HAP-1 (cell line): ENCODE data around the gene VTI1A.
A peak's percentile ranks its signal among the peaks of the same experiment; 100 is the strongest.

Experiments used
- DNase-seq, 2 experiments: peaks; one replicate each; pipeline ENCODE4 v3.0.0-alpha.2; 2016 to 2020; ENCODE audit warnings: low spot score in 2 of 2
- H3K27me3 ChIP-seq: fragments of 250-450 bp; sonication (Bioruptor Pico); 2 replicates; pipeline ENCODE4 v1.5.1; 2020; ENCODE audit warnings: low read depth, mild to moderate bottlenecking, moderate library complexity
- H3K36me3 ChIP-seq: fragments of 250-450 bp; sonication (Bioruptor Pico); replicated peaks from 2 replicates; pipeline ENCODE4 v1.5.1; 2020; ENCODE audit warnings: mild to moderate bottlenecking
- H3K4me1 ChIP-seq: fragments of 250-450 bp; sonication (Bioruptor Pico); 2 replicates; pipeline ENCODE4 v1.5.1; 2020; ENCODE audit warnings: mild to moderate bottlenecking
- H3K4me3 ChIP-seq: fragments of 250-450 bp; sonication (Bioruptor Pico); 2 replicates; pipeline ENCODE4 v1.5.1; 2020; ENCODE audit warnings: mild to moderate bottlenecking, moderate library complexity
- H3K9me3 ChIP-seq: fragments of 250-450 bp; sonication (Bioruptor Pico); 2 replicates; pipeline ENCODE4 v1.5.1; 2020; ENCODE audit warnings: mild to moderate bottlenecking, moderate library complexity
- in situ Hi-C: fragments of 300-500 bp; cut with MboI; formaldehyde crosslinking; loops from 3 replicates; pipeline ENCODE4 v1.14.3; 2020; ENCODE audit warnings: low sequenced_read_pairs, inconsistent platforms, mixed read lengths

Gene VTI1A

DNA sequence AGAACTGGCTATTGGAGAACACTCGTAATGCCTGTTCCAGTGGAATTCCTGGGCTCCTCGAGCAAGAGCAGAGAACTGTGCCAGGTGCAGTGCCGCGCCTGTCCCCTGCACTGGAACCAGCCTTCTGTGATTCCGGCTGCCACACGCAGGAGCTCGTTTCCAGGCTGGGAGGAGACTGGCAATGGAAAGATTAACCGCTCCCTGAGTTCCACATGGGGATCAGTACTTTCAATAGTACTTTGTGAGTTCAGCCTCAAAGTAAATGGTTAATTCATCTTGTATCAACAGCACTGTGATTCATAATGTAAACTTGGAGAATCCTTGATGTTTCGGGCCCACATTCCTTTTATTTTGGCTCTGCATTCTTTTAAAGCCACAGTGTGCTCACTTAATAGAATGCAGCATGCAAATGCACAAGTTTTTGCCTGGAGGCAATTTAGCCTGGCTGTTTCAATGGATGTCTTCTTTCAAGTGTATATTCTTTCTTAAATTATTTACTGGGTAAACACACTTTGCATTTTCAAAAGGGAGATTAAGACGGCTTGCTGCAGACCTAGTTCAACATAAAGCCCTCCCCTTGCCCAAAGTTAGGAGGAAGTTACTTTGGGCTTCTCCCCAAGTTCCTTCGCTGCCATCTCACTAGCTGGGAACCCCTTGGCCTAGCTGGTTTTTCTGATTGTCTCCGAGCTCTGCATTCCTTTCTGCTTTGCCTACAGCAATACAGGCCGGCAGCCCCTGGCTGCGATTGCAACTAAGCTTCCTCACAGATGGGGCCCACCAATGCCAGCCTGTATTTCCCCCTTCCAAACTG is 364.9 kb downstream of the VTI1A start:
- no peaks in the 10 kb centered on the region for H3K27me3 ChIP-seq
- H3K36me3 ChIP-seq, result no peaks in the 10 kb centered on the region
- H3K4me3 ChIP-seq, result no peak overlapping the region
- DNase-seq, result peak; percentile 91 to 99
- in situ Hi-C loops, result no loop called here
- H3K4me1 ChIP-seq, result peaks cover 19% of the 10 kb centered on the region
- no peaks in the 10 kb centered on the region for H3K9me3 ChIP-seq

DNA sequence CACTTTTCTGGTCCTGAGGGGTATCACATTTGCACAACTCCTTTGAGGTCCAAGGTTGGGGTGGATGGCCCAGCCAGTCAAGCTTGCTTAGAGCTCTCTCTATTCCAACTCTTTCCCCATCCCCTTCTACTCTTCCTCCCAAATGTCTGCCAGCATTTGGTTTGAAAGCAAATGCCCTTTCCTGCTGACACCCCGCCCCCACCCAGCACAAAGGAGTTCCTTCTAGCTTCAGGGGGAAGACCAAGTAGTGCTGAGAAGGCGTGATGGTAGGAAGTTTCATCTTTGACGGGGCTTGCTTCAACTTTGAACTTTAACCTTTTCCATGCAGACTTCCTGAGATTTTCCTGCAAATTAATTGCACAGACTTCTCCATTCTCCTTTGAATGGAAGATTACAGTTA is 365.6 kb downstream of the VTI1A start:
- Histone ChIP-seq H3K9me3 (no peaks in the 10 kb centered on the region), H3K4me3 (no peak overlapping the region), H3K36me3 (no peaks in the 10 kb centered on the region), H3K27me3 (no peaks in the 10 kb centered on the region), H3K4me1 (peaks cover 19% of the 10 kb centered on the region)
- DNase-seq, result peak; percentile 28 to 60
- in situ Hi-C loops, result no loop called here

DNA sequence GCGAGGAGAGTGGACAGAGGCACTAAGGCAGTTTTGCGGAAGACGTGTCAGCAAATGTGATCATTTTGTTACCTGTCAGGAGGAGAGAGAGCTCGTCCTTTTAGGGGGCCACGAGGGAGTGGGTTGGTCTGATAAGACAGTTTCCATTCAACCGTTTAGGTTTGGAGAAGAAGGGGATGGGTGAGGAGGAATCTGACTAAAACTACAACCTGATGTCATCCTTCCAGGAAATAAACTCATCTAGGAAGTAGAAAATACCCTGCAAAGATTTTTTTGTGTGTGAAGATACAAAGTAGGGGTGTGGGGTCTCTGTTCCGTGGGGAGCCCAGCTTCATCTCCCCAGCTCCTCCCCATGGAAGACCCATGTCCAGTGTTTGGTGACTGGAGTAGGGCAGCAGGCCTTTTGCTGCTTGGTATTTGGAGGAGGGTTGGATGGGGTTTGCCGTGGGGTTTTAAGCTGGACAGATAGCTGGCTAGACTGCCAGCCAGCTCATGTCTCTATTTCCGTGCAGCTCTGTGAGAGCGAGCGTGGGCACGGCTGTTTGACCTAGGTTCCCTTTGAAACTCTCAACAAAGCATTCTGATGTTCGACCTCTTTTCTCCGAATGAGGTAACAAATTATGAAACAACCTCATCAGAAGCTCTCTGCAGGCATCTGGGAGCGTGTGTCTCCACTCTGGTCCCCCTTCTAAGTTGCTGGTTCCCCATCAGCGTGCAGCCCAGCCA is 367.0 kb downstream of the VTI1A start:
- in situ Hi-C loops, result no loop called here
- H3K4me1 ChIP-seq, result peaks cover 19% of the 10 kb centered on the region
- no peaks in the 10 kb centered on the region for H3K27me3 ChIP-seq
- H3K36me3 ChIP-seq, result no peaks in the 10 kb centered on the region
- DNase-seq, result no peak
- H3K4me3 ChIP-seq, result no peak overlapping the region
- no peaks in the 10 kb centered on the region for H3K9me3 ChIP-seq

DNA sequence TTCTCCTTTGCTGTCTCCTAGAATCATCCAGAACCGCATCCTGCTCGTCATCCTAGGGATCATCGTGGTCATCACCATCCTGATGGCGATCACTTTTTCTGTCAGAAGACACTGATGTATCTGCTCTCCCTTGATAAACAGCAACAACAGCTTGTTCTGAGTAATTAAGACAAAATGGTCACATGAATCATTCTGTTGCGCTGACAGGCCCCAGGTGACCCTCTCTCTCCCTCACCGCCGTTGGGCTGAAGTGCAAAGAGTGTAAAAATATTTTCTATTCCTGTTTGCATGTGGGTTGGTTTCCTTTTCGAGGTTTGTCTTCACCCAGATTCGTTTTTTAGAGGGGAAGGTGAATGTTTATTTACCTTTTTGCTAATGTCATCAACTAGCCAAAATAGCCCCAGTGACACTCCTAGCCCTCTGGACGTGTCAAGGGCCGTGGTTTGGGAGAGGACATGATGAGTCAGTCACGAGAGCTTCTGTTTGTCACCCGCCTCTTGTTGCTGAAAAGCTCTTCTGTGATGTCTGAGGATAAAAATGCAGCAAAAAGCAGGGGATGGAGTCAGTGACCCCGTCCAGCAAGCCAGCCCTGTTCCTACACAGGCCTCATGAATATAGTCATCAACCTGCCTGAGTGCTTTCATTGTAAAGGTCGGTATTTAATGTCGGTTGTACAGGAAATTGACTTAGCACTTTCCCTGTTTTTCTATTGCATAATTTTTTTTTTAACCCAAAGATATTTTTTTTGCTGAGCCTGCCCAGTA is 368.4 kb downstream of the VTI1A start:
- no peaks in the 10 kb centered on the region for H3K9me3 ChIP-seq
- H3K36me3 ChIP-seq, result no peaks in the 10 kb centered on the region
- H3K27me3 ChIP-seq, result no peaks in the 10 kb centered on the region
- peaks cover 19% of the 10 kb centered on the region for H3K4me1 ChIP-seq
- no peak for DNase-seq
- in situ Hi-C loops, result no loop called here
- H3K4me3 ChIP-seq, result no peak overlapping the region

DNA sequence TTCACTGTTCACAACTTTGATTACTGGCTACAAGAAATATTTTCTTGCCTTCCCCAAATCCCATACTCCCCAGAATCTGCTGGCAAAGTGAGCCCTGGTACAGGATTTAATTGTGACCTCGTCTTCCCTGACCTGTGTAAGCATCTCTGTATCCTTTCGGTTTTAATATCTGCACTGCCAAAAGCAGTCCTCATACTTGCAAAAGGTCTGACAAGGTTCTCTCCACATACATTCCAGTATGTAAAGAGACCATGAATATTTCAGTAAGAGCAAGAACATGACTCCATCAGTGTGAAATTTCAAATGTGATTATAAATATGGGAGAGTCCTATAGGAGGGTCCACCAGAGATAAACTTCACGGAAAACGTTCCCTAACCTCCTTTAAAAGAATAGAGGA is 369.0 kb downstream of the VTI1A start:
- no peaks in the 10 kb centered on the region for H3K27me3 ChIP-seq
- no peak overlapping the region for H3K4me3 ChIP-seq
- peaks cover 19% of the 10 kb centered on the region for H3K4me1 ChIP-seq
- no peaks in the 10 kb centered on the region for H3K36me3 ChIP-seq
- DNase-seq, result no peak
- in situ Hi-C loops, result no loop called here
- no peaks in the 10 kb centered on the region for H3K9me3 ChIP-seq

DNA sequence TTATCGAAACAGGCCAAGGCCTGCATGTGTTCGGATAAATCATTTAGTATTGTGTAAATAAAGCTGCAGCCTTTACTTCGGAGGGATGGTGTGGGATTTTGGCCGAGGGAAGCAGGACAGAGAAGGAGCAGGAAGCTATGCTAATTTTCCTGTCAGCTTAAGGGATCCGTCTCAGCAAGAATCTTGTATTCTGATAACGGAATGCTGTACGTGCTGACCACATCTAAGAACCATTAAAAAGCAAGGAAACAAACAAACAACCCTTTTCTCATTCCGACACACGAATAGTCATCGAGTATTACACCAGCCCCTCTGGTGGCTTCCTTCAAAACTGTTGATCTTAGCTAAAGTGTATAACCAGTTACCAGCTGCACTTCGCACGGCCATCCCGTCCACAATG is 369.9 kb downstream of the VTI1A start:
- peaks cover 16% of the 10 kb centered on the region for H3K4me1 ChIP-seq
- DNase-seq, result no peak
- in situ Hi-C loops, result no loop called here

DNA sequence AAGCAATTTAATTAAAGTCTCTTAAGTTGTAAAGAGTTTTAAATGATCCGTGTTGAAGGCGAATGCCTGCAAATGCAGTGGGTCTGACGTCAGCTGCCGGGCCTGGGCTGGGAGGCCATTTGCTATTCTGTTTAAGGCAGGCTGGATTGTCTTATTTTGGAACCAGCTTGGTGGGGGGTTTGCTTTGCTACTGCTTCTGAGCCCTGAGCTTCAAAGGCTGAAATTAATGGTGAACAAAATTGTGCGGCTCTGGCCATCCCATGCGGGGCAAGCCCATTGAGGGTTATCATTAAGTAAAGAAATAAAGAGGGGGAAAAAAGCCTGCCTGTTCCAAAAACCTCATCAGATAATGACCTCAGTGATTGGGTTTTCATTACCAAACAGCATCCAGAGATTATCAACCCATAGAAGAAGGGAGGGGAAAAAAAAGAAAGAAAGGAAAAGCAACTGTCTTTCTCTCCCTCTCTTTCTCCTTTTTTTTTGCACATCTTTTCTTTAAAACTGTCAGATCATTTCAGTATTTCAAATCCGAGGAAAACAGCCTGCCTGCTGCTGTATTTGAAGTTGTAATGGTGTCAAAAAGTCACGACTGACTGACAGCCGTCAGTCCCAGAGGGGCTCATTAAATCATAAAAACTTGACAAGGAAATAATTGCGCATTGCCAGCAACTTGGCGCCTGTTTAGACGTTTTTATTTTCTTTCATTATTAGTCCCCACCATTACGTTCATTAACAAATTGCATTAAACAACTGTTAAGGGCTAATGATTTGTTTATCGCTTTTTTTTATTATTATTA is 371.2 kb downstream of the VTI1A start:
- no peak overlapping the region for H3K4me3 ChIP-seq
- peaks cover 6% of the 10 kb centered on the region for H3K4me1 ChIP-seq
- no peaks in the 10 kb centered on the region for H3K36me3 ChIP-seq
- in situ Hi-C loops, result no loop called here
- DNase-seq, result no peak
- no peaks in the 10 kb centered on the region for H3K9me3 ChIP-seq
- no peaks in the 10 kb centered on the region for H3K27me3 ChIP-seq

More for the DNA sequence above, 369.9 kb downstream of the VTI1A start:
- Histone ChIP-seq H3K9me3 (no peaks in the 10 kb centered on the region), H3K4me3 (no peak overlapping the region), H3K27me3 (no peaks in the 10 kb centered on the region), H3K36me3 (no peaks in the 10 kb centered on the region)

DNA sequence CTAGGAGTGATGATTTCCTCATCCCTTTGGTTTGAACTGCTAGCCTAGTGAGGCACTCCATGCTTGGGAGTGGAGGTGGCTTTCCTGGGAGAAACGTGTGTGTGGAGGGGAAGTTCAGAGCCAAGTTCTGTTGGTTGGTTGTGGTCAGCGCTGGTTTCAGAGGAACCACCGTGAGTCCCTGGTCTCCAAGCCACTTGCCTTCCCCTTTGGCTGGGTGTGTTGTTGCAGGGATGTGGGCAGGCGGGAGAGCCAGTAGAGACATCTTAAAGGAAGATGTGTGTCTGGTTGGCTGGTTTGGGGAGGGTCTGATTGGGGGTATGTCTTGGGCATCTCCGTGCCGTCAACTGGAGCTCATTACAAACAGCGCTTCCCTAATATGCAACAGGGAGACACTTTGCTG is 372.2 kb downstream of the VTI1A start:
- H3K4me3 ChIP-seq, result no peak overlapping the region
- no peaks in the 10 kb centered on the region for H3K27me3 ChIP-seq
- H3K36me3 ChIP-seq, result no peaks in the 10 kb centered on the region
- DNase-seq, result no peak
- in situ Hi-C loops, result no loop called here
- no peaks in the 10 kb centered on the region for H3K4me1 ChIP-seq
- H3K9me3 ChIP-seq, result no peaks in the 10 kb centered on the region

DNA sequence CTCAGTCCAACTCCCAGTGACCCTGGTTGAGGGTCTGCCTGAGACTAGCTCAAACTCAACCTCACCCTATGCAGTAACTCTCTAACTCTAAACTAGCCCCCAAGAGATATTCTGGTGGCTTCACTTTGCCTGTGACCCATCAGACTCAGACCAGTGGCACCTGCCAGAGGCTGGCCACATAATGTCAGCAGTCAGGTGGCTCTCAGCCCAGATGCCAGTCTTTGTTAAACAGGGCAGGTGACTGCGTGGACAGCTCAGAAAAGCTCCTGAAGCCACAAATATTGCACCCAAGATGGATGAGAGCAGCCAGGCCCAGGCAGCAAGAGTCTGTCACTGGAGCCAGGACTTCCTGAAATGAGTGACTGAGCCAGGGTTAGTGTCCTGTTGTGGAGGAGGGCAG is 373.3 kb downstream of the VTI1A start:
- in situ Hi-C loops, result no loop called here
- no peaks in the 10 kb centered on the region for H3K9me3 ChIP-seq
- no peaks in the 10 kb centered on the region for H3K36me3 ChIP-seq
- H3K27me3 ChIP-seq, result no peaks in the 10 kb centered on the region
- H3K4me1 ChIP-seq, result no peaks in the 10 kb centered on the region
- no peak for DNase-seq
- H3K4me3 ChIP-seq, result no peak overlapping the region

DNA sequence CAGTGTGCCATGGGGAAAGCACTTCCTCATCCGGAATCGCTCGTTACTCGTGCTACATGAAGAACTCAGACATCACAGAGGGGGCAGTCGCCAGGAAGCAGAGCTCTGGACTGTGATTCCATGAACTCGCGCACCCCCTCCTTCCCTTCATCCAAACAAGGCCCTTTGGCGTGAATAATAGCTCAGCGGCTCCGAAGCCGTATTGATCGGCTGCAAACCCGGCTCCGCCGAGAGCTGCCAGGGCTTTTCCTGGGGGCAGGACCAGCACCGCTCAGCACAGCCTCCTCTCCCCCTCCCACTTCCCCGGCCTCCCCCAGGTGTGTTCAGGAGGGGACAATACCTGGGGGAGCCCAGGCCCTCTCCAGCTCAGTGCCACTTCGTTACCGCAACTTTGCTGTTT is 374.0 kb downstream of the VTI1A start:
- in situ Hi-C loops, result no loop called here
- Histone ChIP-seq H3K4me1 (no peaks in the 10 kb centered on the region), H3K27me3 (no peaks in the 10 kb centered on the region), H3K4me3 (no peak overlapping the region), H3K36me3 (no peaks in the 10 kb centered on the region), H3K9me3 (no peaks in the 10 kb centered on the region)
- DNase-seq, result no peak

DNA sequence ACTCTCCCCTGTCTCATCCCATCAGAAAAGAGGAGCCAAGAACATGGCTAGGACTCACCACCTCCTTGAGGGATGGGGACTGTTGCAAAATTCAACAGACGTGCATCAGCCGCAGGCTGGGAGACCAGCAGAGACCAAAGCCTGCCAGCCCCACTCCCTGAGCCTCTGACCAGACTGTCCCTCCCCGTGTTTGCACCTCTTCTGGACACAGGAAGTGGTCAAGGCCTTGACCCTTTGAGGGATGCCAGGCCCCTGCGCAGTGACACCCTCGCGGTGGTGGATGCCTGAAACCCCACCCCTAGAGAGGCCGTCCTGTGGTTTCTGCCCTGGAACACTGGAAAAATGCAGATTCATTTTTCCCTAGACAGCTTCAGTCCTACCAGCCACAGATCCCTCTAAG is 374.6 kb downstream of the VTI1A start:
- no peaks in the 10 kb centered on the region for H3K36me3 ChIP-seq
- no peaks in the 10 kb centered on the region for H3K4me1 ChIP-seq
- no peak overlapping the region for H3K4me3 ChIP-seq
- H3K27me3 ChIP-seq, result no peaks in the 10 kb centered on the region
- in situ Hi-C loops, result no loop called here
- no peaks in the 10 kb centered on the region for H3K9me3 ChIP-seq
- no peak for DNase-seq

DNA sequence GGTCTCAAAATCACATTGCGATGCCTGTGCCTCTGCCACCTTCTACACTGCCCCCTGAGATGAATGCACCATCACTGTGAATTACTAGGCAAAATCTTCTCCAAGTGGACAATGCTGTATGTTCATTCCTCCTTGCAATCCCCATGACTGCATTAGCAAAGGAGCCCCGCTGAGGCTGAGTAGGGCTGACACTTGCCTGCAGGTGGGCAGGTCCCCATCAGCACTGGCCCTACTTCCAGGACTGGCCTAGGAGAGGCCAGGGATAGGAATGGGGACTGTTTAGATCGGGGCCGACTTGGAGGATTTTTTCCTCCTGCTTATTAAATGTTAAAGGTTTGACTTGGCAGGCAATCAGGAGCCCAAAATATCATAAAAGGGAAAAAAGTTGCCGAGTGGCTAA is 376.0 kb downstream of the VTI1A start:
- no peak overlapping the region for H3K4me3 ChIP-seq
- in situ Hi-C loops, result no loop called here
- DNase-seq, result no peak

DNA sequence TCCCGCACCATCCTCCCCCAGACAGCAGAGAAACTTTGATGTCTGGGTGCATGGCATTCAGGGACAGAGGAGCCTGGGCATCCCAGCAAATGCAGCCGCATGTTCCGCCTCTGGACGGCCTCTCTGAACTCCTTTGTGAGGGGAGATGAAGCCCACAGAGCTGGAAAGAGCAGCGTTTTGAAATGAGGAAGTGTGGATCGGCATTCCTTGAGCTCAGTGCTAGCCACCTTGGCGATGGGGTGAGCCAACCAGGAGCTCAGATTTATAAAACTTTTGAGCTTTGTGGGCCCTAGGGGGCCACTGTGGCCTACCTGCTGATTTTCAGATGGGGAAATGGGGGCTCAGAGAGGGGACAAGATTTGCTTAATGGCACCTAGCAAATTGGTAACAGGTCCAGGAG is 376.6 kb downstream of the VTI1A start:
- Histone ChIP-seq H3K9me3 (no peaks in the 10 kb centered on the region), H3K4me1 (no peaks in the 10 kb centered on the region), H3K4me3 (no peak overlapping the region), H3K27me3 (no peaks in the 10 kb centered on the region), H3K36me3 (no peaks in the 10 kb centered on the region)
- in situ Hi-C loops, result no loop called here
- no peak for DNase-seq

More for the DNA sequence above, 376.0 kb downstream of the VTI1A start:
- Histone ChIP-seq H3K36me3 (no peaks in the 10 kb centered on the region), H3K4me1 (no peaks in the 10 kb centered on the region), H3K27me3 (no peaks in the 10 kb centered on the region), H3K9me3 (no peaks in the 10 kb centered on the region)
